PC-9 (cell line): ENCODE data around the gene PLEKHH3. TPM values are rescaled to one million over a fixed set of nuclear protein-coding genes. Genes with fewer than 3 reads are reported as not detected.

Source experiments
- BruUV-seq: library from RNA; stranded (reverse); fragments of 400-500 nt; replicated peaks from 2 replicates; lab custom pipeline; 2021; lab: Mats Ljungman, UMichigan
- CTCF ChIA-PET: fragments of 300-600 bp; sonication (Branson Sonifier 250); formaldehyde crosslinking; loops from one replicate; lab custom pipeline; 2022; ENCODE audit warnings: antibody characterized with exemption; lab: Charles Lee
- POLR2A ChIA-PET: fragments of 300-600 bp; sonication (Branson Sonifier 250); formaldehyde crosslinking; loops from one replicate; lab custom pipeline; 2022; ENCODE audit warnings: antibody characterized with exemption; ENCODE audit not compliant: unreplicated experiment; lab: Charles Lee
- DNase-seq, 2 experiments: peaks; one replicate each; pipeline versions ENCODE4 v3.0.0 to v3.0.0-alpha.2; 2015 to 2022; ENCODE audit warnings: mixed read lengths in 1 of 2
- H2AFZ ChIP-seq: fragments of 200-600 bp; sonication (generic); 2 replicates; pipeline ENCODE4 v1.8.1; 2017; ENCODE audit warnings: antibody characterized with exemption
- H3F3A ChIP-seq: fragments of 200-600 bp; sonication (generic); 2 replicates; pipeline ENCODE4 v1.8.1; 2017; ENCODE audit warnings: antibody characterized with exemption, mild to moderate bottlenecking, low read depth; ENCODE audit not compliant: insufficient read depth
- H3K27ac ChIP-seq: fragments of 200-600 bp; sonication (generic); 2 replicates; pipeline ENCODE4 v1.6.1; 2016; ENCODE audit warnings: mixed run types
- H3K27me3 ChIP-seq: fragments of 200-600 bp; sonication (generic); 2 replicates; pipeline ENCODE4 v1.6.1; 2016; ENCODE audit warnings: low read depth, mixed run types; ENCODE audit not compliant: insufficient read depth
- H3K36me3 ChIP-seq: fragments of 200-600 bp; sonication (generic); 2 replicates; pipeline ENCODE4 v1.6.1; 2016; ENCODE audit warnings: low read depth, mixed run types
- H3K4me1 ChIP-seq: fragments of 200-600 bp; sonication (generic); replicated peaks from 2 replicates; pipeline ENCODE4 v1.6.1; 2016; ENCODE audit warnings: mixed run types; ENCODE audit not compliant: insufficient read depth
- H3K4me2 ChIP-seq: fragments of 200-600 bp; sonication (generic); 2 replicates; pipeline ENCODE4 v1.6.1; 2017; ENCODE audit warnings: mixed run types
- H3K4me3 ChIP-seq: fragments of 200-600 bp; sonication (generic); 2 replicates; pipeline ENCODE4 v1.6.1; 2016; ENCODE audit warnings: mixed run types
- H3K79me2 ChIP-seq: fragments of 200-600 bp; sonication (generic); 2 replicates; pipeline ENCODE4 v1.6.1; 2017; ENCODE audit warnings: low read depth, mixed run types
- H3K9me2 ChIP-seq: fragments of 200-600 bp; sonication (generic); 2 replicates; pipeline ENCODE4 v1.8.1; 2017; ENCODE audit warnings: mild to moderate bottlenecking; ENCODE audit not compliant: insufficient read depth
- H3K9me3 ChIP-seq: fragments of 200-600 bp; sonication (generic); 2 replicates; pipeline ENCODE4 v1.8.1; 2016; ENCODE audit warnings: low read depth; ENCODE audit not compliant: insufficient read depth
- H4K20me1 ChIP-seq: fragments of 200-600 bp; sonication (generic); 2 replicates; pipeline ENCODE4 v1.8.1; 2017; ENCODE audit not compliant: insufficient read depth
- CTCF ChIP-seq: fragments of 200-600 bp; sonication (generic); conservative IDR thresholded peaks from 2 replicates; pipeline ENCODE4 v1.6.1; 2017; ENCODE audit warnings: mixed run types, antibody characterized with exemption, mild to moderate bottlenecking, moderate library complexity
- EZH2 ChIP-seq: fragments of 200-600 bp; sonication (generic); IDR thresholded peaks from 2 replicates; pipeline ENCODE4 v1.8.0; 2017; ENCODE audit warnings: antibody characterized with exemption, low read depth
- intact Hi-C: fragments of 100-400 bp; cut with micrococcal nuclease; formaldehyde crosslinking; loops from one replicate; pipeline ENCODE4 v1.10.0; 2022; ENCODE audit not compliant: unreplicated experiment
- total RNA-seq: library from RNA; stranded (reverse); gene quantifications from 2 replicates; pipeline ENCODE4 v1.2.3, GENCODE V29; 2021

Gene PLEKHH3
- total RNA-seq, 1 experiment from 2014 or later: 22.5 TPM

GRCh38 chr17:42677921-42678781, 1.4 kb upstream of the PLEKHH3 start:
- H3K27ac ChIP-seq: peak overlapping the region; percentile 61
- POLR2A ChIA-PET: interaction anchor here (0.6 to 0.7 kb wide), 2 partner anchors 55 to 69 kb away, joined by 5 to 8 read pairs; partner anchors contain the start of genes RETREG3 and TUBG1
- peak overlapping the region; percentile 65 for H3K4me3 ChIP-seq
- no peaks in the 10 kb centered on the region for H4K20me1 ChIP-seq
- no peaks in the 10 kb centered on the region for H3K9me2 ChIP-seq
- H3K79me2 ChIP-seq: peaks cover 31% of the 10 kb centered on the region
- peaks cover 45% of the 10 kb centered on the region for H3F3A ChIP-seq
- no peaks in the 10 kb centered on the region for H3K36me3 ChIP-seq
- H2AFZ ChIP-seq: peak overlapping the region; percentile 76
- TF ChIP-seq EZH2 (no peak), CTCF (no peak)
- intact Hi-C loops: loop anchor here (1.0 to 5.0 kb wide), 4 partner anchors 11 to 351 kb away; partner anchors contain the start of genes CAVIN1, RETREG3 and TUBG1
- H3K4me2 ChIP-seq: peak overlapping the region; percentile 79
- H3K9me3 ChIP-seq: no peaks in the 10 kb centered on the region
- H3K4me1 ChIP-seq: peaks cover 54% of the 10 kb centered on the region
- peak; percentile 81 to 86 for DNase-seq
- no peaks in the 10 kb centered on the region for H3K27me3 ChIP-seq
- CTCF ChIA-PET: interaction anchor here (0.5 to 2.5 kb wide), 6 partner anchors 10 to 287 kb away, joined by 3 to 11 read pairs (median 6); partner anchors contain the start of gene TUBG1
- BruUV-seq: TSS peak; percentile 88

GRCh38 chr17:42677012-42677857, 441 bp upstream of the PLEKHH3 start:
- Histone ChIP-seq H3K9me2 (no peaks in the 10 kb centered on the region), H3K4me1 (peaks cover 46% of the 10 kb centered on the region), H3K27ac (peak overlapping the region; percentile 61), H3K4me2 (peak overlapping the region; percentile 93), H3K27me3 (no peaks in the 10 kb centered on the region), H2AFZ (peak overlapping the region; percentile 76), H4K20me1 (no peaks in the 10 kb centered on the region), H3K4me3 (peak overlapping the region; percentile 95), H3K79me2 (peaks cover 32% of the 10 kb centered on the region), H3K36me3 (no peaks in the 10 kb centered on the region), H3F3A (peaks cover 37% of the 10 kb centered on the region), H3K9me3 (no peaks in the 10 kb centered on the region)
- TF ChIP-seq CTCF: no peak
- TF ChIP-seq EZH2: no peak
- peak; percentile 94 to 98 for DNase-seq
- intact Hi-C loops: loop anchor here (1.0 to 5.0 kb wide), 3 partner anchors 68 to 350 kb away; partner anchors contain the start of genes CAVIN1, RETREG3 and TUBG1
- POLR2A ChIA-PET: interaction anchor here (0.5 to 0.7 kb wide), 4 partner anchors 55 to 877 kb away, joined by 3 to 10 read pairs (median 6); no protein-coding TSS in a partner anchor
- CTCF ChIA-PET: interaction anchor here (0.6 to 2.4 kb wide), 5 partner anchors 10 to 99 kb away, joined by 3 to 5 read pairs (median 5); no protein-coding TSS in a partner anchor
- BruUV-seq: TSS peak; percentile 46
